K562 (cell line): ENCODE data around the gene SCAMP5. TPM values are rescaled to one million over a fixed set of nuclear protein-coding genes. Genes with fewer than 3 reads are reported as not detected.

Source experiments
- ARHGAP35 ChIP-seq: fragments of 450-650 bp; IDR thresholded peaks from 2 replicates; pipeline ENCODE4 v1.6.1; 2018; ENCODE audit not compliant: partially characterized antibody
- CBFA2T3 ChIP-seq: fragments of 450-650 bp; IDR thresholded peaks from 2 replicates; pipeline ENCODE4 v1.6.1; 2017
- CBX2 ChIP-seq: fragments of 200-600 bp; sonication (generic); IDR thresholded peaks from one replicate; pipeline ENCODE4 v1.6.1; 2012; ENCODE audit warnings: mild to moderate bottlenecking, low read length, inconsistent platforms; ENCODE audit not compliant: insufficient read depth, poor library complexity, severe bottlenecking
- CHD1 ChIP-seq: fragments of 200-600 bp; sonication (generic); IDR thresholded peaks from one replicate; pipeline ENCODE4 v1.6.1; 2012; ENCODE audit warnings: mild to moderate bottlenecking, moderate library complexity, low read length, inconsistent platforms
- DACH1 ChIP-seq: fragments of 450-650 bp; IDR thresholded peaks from 2 replicates; pipeline ENCODE4 v1.6.1; 2018; ENCODE audit not compliant: partially characterized antibody
- FOXK1 ChIP-seq: sonication (generic); formaldehyde crosslinking; IDR thresholded peaks from 2 replicates; pipeline ENCODE4 v1.8.0; 2022; ENCODE audit warnings: missing genetic modification reagents, mild to moderate bottlenecking, borderline replicate concordance
- FOXM1 ChIP-seq, 2 experiments: fragments of 450-650 bp in 1 of 2; sonication (generic) in 1 of 2; formaldehyde crosslinking in 1 of 2; IDR thresholded peaks; 2 replicates each; pipeline versions ENCODE4 v1.6.1 to v1.9.0; 2017 to 2022; ENCODE audit warnings: low read depth in 2 of 2, mild to moderate bottlenecking in 2 of 2, missing genetic modification reagents in 1 of 2, moderate library complexity in 1 of 2
- PCBP2 ChIP-seq: fragments of 200-400 bp; formaldehyde crosslinking; IDR thresholded peaks from 2 replicates; pipeline ENCODE4 v1.6.1; 2018; ENCODE audit warnings: low read length, low read depth, mild to moderate bottlenecking, moderate library complexity; ENCODE audit not compliant: poor library complexity, severe bottlenecking
- RNF219 ChIP-seq: fragments of 250-450 bp; sonication (Bioruptor Pico); IDR thresholded peaks from 2 replicates; pipeline ENCODE4 v1.5.0; 2022; ENCODE audit warnings: mild to moderate bottlenecking
- SAFB2 ChIP-seq: fragments of 200-400 bp; formaldehyde crosslinking; IDR thresholded peaks from 2 replicates; pipeline ENCODE4 v1.6.1; 2018; ENCODE audit warnings: borderline replicate concordance, low read length, low read depth, moderate library complexity; ENCODE audit not compliant: severe bottlenecking
- SIN3B ChIP-seq: fragments of 450-650 bp; IDR thresholded peaks from 2 replicates; pipeline ENCODE4 v1.6.1; 2017; ENCODE audit warnings: low read depth, mild to moderate bottlenecking, moderate library complexity
- SMARCB1 ChIP-seq: IDR thresholded peaks from 2 replicates; pipeline ENCODE4 v1.6.1; 2011; ENCODE audit warnings: improper control_type of control experiment, low read depth; ENCODE audit not compliant: insufficient read length
- TAF9B ChIP-seq: fragments of 450-650 bp; IDR thresholded peaks from 2 replicates; pipeline ENCODE4 v1.6.1; 2018; ENCODE audit warnings: mild to moderate bottlenecking; ENCODE audit not compliant: partially characterized antibody
- THRAP3 ChIP-seq: fragments of 450-650 bp; IDR thresholded peaks from 2 replicates; pipeline ENCODE4 v1.6.1; 2016; ENCODE audit warnings: mild to moderate bottlenecking, inconsistent platforms, borderline replicate concordance
- ZNF23 ChIP-seq: fragments of 250-450 bp; sonication (Bioruptor Pico); IDR thresholded peaks from 2 replicates; pipeline ENCODE4 v1.4.0; 2020; ENCODE audit warnings: mild to moderate bottlenecking
- ZNF644 ChIP-seq: fragments of 200-800 bp; sonication (Bioruptor generic); IDR thresholded peaks from 2 replicates; pipeline ENCODE4 v1.6.1; 2016; ENCODE audit warnings: low read depth, missing genetic modification characterization, missing compliant biosample characterization
- ZNF668 ChIP-seq: fragments of 250-450 bp; sonication (Bioruptor Pico); IDR thresholded peaks from 2 replicates; pipeline ENCODE4 v1.8.0; 2022; ENCODE audit warnings: mild to moderate bottlenecking, inconsistent platforms
- polyA plus RNA-seq, 8 experiments: library from polyadenylated mRNA; depleted of rRNA in 4 of 8; stranded (reverse) in 5 of 8; unstranded in 3 of 8; fragments of >200 nt; fragmentation: Nextera tagmentation in 2 of 8; fragmentation: Illumina TruSeq in 1 of 8; extraction: Ambion mirVana in 2 of 8; extraction: Trizol in 1 of 8; gene quantifications; 2 replicates each; pipeline versions ENCODE4 v1.2.1 to v1.2.3, GENCODE V29; 2011 to 2014; ENCODE audit warnings: inconsistent platforms in 1 of 8, missing spikeins in 1 of 8
- total RNA-seq, 7 experiments: library from RNA; depleted of rRNA in 6 of 7; stranded (reverse); fragments of >200 nt in 6 of 7; fragmentation: Illumina TruSeq in 2 of 7; extraction: Trizol in 2 of 7; gene quantifications; 2 replicates each; pipeline versions ENCODE4 v1.2.1 to v1.2.3, GENCODE V29; 2011 to 2021; ENCODE audit warnings: low replicate concordance in 1 of 7
- TF ChIP-seq, protein P1 (sequence below): sonication (generic); formaldehyde crosslinking; IDR thresholded peaks from 2 replicates; pipeline ENCODE4 v1.9.0; 2022; ENCODE audit warnings: mild to moderate bottlenecking, missing genetic modification reagents
- TF ChIP-seq, protein P2 (sequence below), 2 experiments: fragments of 450-650 bp; IDR thresholded peaks; 2 replicates each; pipeline ENCODE4 v1.6.1; 2018; ENCODE audit warnings: mild to moderate bottlenecking in 2 of 2, low read depth in 1 of 2; ENCODE audit not compliant: partially characterized antibody in 2 of 2

SCAMP5 gene
- total and polyA plus RNA-seq, 9 of the 15 experiments (the other 6 are each of a cell fraction or from before 2014, with no cell fraction given), result 0.09 to 0.29 (median 0.19) TPM; not detected in 5

GRCh38 chr15:74955796-74956647 lies 39.3 kb upstream of the SCAMP5 start (continued):
- no peak for TF ChIP-seq CBX2
- TF ChIP-seq THRAP3, result no peak
- TF ChIP-seq CHD1, result no peak
- no peak for TF ChIP-seq SIN3B
- TF ChIP-seq, protein P1, sequence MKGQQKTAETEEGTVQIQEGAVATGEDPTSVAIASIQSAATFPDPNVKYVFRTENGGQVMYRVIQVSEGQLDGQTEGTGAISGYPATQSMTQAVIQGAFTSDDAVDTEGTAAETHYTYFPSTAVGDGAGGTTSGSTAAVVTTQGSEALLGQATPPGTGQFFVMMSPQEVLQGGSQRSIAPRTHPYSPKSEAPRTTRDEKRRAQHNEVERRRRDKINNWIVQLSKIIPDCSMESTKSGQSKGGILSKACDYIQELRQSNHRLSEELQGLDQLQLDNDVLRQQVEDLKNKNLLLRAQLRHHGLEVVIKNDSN, result peak; percentile 98
- TF ChIP-seq TAF9B, result no peak
- no peak for TF ChIP-seq ZNF644 (tag)
- no peak for TF ChIP-seq RNF219 (CRISPR knock-in tag)
- TF ChIP-seq FOXM1 (IDR thresholded peaks at IDR 0.05; ENCODE audit: low read depth), result no peak
- peak; percentile 98 for TF ChIP-seq FOXM1 (CRISPR knock-in tag; IDR thresholded peaks at IDR 0.05; ENCODE audit: low read depth)
- TF ChIP-seq PCBP2, result peak; percentile 50
- TF ChIP-seq ARHGAP35, result no peak
- TF ChIP-seq FOXK1 (CRISPR knock-in tag), result peak; percentile 100
- no peak for TF ChIP-seq DACH1
- peak; percentile 40; the same call in 1 of the 2 replicates for TF ChIP-seq CBFA2T3
- no peak for TF ChIP-seq ZNF23 (CRISPR knock-in tag)
- TF ChIP-seq, protein P2, sequence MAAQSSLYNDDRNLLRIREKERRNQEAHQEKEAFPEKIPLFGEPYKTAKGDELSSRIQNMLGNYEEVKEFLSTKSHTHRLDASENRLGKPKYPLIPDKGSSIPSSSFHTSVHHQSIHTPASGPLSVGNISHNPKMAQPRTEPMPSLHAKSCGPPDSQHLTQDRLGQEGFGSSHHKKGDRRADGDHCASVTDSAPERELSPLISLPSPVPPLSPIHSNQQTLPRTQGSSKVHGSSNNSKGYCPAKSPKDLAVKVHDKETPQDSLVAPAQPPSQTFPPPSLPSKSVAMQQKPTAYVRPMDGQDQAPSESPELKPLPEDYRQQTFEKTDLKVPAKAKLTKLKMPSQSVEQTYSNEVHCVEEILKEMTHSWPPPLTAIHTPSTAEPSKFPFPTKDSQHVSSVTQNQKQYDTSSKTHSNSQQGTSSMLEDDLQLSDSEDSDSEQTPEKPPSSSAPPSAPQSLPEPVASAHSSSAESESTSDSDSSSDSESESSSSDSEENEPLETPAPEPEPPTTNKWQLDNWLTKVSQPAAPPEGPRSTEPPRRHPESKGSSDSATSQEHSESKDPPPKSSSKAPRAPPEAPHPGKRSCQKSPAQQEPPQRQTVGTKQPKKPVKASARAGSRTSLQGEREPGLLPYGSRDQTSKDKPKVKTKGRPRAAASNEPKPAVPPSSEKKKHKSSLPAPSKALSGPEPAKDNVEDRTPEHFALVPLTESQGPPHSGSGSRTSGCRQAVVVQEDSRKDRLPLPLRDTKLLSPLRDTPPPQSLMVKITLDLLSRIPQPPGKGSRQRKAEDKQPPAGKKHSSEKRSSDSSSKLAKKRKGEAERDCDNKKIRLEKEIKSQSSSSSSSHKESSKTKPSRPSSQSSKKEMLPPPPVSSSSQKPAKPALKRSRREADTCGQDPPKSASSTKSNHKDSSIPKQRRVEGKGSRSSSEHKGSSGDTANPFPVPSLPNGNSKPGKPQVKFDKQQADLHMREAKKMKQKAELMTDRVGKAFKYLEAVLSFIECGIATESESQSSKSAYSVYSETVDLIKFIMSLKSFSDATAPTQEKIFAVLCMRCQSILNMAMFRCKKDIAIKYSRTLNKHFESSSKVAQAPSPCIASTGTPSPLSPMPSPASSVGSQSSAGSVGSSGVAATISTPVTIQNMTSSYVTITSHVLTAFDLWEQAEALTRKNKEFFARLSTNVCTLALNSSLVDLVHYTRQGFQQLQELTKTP (IDR thresholded peaks at IDR 0.05; ENCODE audit: low read depth in 1 of 2, partially characterized antibody in 2 of 2), result no peak
- no peak for TF ChIP-seq SAFB2
- no peak for TF ChIP-seq SMARCB1
- no peak for TF ChIP-seq ZNF668
